NCI-H524 (cell line): ENCODE measurements around the gene ELMO1.

Source experiments
- DNase-seq, 2 experiments: peaks; one replicate each; lab custom pipeline; 2025; lab: John Stamatoyannopoulos, UW

The ELMO1 gene

DNA sequence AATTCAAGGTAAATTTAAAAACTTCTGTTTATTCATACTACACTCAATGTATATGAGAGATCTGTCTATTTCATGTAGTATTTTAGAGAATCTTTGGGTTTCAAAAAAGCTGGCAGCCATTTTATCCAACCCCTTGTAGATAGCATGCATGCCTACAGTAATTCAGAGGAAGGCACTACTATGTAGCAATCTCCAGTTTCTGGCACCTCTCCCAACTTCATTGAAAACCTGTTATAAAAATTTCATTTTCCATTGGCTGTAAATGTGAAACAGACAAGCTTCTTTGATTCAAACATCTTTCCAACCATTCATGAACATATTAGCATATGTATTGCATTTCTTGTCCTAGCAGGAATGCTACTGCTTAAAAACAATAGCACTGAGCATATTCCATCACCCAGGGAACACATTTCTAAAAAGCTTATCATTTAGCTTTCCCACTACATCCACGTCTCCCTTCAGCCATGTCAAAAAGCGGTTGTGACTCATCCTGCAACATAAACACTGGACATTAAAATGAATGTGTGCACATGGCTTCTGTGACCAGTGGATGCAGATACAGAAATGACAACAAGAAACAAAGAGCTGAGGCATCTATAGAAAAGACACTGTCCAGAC lies 393.9 kb downstream of the ELMO1 start:
- DNase-seq: no peak

DNA sequence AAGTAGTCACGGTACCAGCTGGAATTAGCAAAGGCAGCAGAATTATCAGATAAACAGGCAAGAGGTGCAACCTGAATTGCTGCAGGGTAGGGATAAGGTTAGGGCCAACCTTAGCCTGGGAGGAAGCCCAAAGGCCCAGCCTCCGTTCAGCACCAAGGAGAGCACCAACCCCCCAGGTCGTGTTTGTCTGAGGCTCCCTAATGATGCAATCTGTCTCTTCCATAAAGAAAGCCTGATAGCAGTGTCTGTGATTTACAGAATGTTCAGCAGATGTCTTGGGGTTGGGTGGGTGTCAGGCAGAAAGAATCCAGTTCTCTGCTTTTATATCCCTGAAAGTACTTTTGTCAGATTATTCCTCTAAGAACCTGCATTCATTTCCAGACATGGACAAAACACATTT lies 396.0 kb downstream of the ELMO1 start:
- peak in 1 of 2 experiments; percentile 14 for DNase-seq

DNA sequence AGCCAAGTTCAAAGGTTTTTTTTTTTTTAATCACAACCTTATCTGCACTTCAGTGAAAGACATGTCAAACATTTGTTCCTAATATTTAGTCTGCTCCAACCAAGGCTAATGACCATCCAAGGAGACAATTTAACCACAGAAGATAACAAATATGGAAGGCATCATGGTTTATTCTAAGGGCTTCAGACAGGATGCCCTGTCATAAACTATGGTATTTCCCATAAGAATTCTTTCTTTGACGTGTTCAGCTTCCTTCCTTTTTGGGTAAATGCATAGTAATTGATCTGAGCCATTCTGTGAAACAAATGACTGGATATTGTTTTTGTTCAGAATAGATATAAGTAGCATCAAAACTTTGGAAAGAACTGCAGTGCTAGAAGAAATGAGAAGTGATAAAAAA lies 397.9 kb downstream of the ELMO1 start:
- DNase-seq: no peak

- no peak for DNase-seq
Measured at GRCh38 chr7:37048674-37049073, 400.0 kb downstream of the ELMO1 start.

- DNase-seq: no peak
Measured at GRCh38 chr7:37047260-37047659, 401.4 kb downstream of the ELMO1 start.

- DNase-seq: no peak
Measured at GRCh38 chr7:37046531-37047079, 402.1 kb downstream of the ELMO1 start.

- DNase-seq: peak; percentile 58 to 83
Measured at GRCh38 chr7:37045681-37046179, 402.9 kb downstream of the ELMO1 start.

- DNase-seq: no peak
Measured at GRCh38 chr7:37041461-37041860, 407.2 kb downstream of the ELMO1 start.

DNA sequence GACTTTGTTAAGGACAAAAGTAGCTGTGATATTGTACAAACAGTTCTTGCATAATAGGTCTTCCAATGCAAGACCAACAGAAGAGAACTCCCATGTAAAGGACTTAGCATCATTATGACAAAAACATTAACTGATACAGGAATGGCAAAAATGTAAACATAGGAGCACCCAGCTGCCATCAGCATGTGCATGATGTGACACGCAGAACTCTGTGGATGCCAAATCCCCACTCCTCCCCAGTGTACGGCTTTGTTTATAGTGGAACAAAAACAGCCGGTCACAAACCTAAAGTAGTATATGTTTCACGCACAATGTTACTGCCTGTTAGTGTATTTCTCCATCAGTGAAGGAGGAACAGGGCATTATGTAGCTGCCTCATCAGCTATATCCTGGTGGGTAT lies 408.3 kb downstream of the ELMO1 start:
- DNase-seq: peak in 1 of 2 experiments; percentile 4

DNA sequence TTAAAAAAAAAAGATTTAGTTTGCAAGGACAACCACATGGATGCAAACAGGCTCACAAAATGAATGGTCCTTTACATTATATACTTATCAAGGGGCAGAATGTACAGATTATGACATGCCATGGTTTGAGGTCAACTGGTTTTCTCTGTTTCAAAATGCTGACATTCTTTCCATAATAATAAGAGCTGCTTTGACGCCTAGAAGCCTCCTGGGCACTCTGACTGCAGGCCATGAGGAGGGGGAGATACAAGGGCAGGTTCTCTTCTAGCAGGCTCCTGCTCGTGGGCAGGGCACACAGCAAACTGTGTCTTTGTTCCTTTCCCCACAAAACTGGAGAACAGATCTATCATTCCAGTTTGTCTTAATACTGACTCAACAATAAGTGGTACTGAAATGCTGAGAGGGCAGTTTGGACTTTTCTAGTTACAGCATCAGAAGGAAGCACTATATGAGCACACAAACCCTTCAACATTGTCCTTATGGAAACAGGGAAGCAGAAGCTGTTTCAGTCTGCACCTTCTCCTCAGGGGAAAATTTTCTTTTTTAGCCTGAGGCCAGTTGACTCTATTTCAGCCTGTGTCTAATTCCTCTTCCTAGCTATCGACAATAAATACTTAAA lies 409.4 kb downstream of the ELMO1 start:
- DNase-seq: no peak

DNA sequence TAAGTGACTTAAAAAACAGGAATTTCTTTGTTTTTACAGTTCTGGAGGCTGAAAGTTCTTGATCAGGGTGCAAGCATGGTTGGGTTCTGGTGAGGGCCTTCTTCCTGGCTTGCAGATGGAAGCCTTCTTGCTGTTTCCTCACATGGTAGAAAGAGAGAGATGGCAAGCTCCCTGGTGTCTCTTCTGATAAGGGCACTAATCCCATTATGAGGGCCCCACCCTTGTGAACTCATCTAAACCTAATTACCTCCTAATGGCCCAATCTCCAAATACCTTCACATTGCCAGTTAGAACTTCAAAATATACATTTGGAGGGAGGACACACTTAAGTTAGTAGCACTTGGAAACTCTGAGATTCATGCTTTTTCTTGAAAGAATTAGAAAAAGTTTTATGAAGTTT lies 410.0 kb downstream of the ELMO1 start:
- no peak for DNase-seq

- no peak for DNase-seq
Measured at GRCh38 chr7:37037286-37037685, 411.4 kb downstream of the ELMO1 start.

DNA sequence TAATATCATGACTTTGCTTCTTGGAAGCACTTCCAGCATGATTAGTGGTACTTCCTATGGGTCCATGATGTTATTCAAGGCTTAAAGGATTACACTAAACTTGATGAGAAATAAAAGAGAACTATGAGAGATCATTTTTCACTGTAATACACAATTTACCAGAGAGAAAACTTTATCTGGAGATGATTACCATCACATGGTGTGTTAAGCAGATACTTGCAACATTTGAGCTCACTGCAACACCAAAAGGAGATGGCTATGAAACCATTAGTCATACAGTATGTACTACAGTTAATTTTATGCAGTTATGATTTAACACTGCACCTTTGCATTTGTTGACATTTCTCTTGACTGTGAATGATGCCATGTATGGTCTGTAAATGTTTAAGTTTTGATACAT lies 413.0 kb downstream of the ELMO1 start:
- DNase-seq: no peak

- no peak for DNase-seq
Measured at GRCh38 chr7:37033141-37033540, 415.5 kb downstream of the ELMO1 start.

DNA sequence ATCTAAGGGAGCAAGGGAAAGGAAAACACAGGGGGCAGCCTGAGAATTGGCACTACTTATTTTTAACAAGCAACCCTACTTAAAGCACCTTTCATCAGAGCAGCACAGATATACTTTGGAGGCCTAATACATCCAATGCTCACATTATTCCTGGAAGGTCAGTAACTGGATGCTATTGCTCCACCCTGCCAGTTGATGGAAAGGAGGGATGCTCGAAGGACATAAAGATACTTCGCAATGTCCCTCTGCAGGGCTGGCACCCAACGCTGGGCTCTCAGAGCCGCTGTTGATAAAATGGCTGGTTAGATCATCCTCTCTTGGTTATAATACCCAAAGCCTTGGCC lies 416.4 kb downstream of the ELMO1 start:
- no peak for DNase-seq

DNA sequence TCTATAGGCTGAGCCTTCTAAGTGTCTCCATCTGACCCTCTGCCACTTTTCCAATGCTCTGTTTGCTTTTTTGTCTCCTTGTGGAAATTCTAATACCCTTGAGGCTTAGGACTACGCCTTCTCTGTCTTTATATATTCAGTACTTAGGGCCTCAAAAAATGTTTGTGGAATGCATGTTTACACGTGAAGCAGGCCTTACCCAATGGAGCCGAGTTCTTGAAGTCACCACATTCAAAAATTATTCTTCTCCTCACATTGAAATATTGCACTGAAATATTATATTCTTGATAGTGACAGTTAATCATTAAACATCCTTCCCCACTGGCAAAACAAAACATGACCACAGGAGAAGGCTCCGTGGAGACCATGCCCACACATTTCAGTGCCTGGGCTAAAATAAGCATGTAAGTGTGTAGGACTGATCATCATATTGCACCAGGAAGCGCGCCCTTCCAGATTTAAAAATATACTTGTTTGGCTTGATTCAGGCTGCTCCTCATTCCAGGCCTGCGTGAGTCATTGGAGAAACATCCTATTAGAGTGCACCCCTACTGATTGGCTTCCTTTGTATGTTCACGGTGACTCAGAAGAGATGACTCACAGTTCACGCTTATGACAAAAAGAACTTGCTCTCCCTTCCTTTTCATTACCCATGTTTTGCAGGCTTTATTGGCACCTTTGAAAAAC lies 416.9 kb downstream of the ELMO1 start:
- no peak for DNase-seq

DNA sequence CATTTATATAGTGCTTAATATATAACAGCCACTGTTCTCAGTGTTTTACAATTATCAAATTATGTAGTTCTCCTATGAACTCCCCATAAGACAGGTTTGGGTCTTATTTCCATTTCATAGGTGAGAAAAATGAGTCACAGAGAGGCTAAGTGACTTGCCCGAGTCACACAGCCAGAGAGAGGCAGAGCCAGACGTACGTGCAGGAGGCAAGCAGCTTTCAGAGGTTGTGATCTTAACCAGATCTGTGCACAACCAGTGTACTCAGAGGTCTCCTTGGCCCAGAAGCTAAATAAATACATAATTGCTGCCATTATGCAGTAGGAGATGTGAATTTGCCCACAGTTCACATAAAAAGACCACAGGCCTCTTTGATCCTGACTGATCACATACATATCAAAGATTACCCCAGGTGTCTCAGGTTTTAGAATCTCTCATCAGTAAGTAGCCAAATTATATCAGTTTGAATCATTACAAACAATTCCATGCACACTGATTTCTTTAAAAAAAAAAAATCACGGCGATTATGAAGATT lies 419.7 kb downstream of the ELMO1 start:
- no peak for DNase-seq

DNA sequence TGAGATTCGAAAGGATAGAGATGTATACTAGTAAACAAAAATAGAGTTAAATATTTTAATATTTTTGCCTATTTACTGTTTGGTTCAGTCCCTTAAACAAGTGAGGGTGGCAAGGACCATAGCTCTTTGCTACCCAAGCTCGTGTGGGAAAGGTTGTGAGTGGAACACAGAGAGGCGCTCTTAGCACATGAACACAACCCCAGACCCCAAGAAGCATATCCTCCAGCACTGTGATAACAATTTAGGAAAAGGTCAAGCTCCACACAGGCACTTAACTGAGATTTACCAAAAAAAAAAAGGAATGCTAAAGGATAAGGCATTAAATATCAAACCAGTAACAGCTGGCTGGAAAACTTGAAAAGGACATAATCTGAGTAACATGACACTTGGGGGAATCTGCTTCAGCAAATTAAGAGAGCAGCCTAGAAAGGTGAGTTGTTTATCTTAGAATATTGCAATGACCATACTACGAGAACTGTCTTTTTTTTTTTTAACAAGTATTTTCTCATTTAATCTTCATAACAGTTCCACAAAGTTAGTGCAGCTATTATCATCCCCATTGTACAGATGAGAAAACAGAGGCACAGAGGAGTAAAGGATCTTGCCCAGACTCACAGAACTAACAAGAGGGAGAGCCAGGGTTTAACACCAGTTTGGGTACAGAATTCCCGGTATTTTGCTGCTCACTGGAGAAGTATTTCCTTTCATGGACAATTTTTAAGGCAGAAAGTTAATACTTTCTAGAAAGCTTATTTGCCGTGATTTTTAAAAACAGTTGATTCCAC lies 420.9 kb downstream of the ELMO1 start:
- peak; percentile 86 to 97 for DNase-seq

DNA sequence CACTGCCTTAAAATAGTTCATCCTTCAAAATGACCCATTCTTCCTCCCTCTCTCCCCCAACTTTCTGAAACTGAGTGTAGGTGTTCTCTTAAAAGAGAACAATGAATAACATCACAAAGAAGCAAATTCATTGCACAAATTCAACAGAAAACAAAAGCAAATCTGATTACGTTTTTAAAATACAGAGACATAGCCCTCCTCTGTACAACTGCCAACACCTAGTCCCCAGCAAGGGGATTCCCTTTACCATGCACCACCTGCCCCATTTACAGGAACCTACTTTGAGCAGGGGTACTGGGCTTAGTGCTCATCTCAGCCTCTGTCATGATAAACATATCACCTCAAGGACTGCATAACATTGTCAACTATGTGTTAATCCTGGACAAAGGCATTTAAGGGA lies 421.6 kb downstream of the ELMO1 start:
- peak in 1 of 2 experiments; percentile 49 for DNase-seq

DNA sequence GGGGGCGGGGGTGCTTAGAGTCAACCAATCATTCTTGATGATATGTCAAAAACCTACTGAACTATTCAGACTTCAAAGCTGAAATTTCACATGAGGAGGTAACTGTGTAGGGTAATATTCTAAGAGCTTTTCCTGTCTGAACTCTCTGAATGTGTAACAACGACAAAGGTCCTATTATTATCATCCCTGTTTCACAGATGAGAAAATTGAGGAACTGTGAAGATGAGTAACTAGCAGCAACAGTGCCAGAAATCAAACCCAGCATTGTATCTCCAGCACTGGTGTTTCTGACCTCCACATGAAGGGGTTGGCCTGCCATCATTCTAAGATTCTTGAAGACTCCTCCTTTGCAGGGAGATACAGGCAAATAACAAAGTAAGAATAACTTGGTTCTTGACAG lies 429.7 kb downstream of the ELMO1 start:
- no peak for DNase-seq

GRCh38 chr7:37016064-37016878 lies 432.4 kb downstream of the ELMO1 start:
- no peak for DNase-seq
